IMR-90 (cell line): ENCODE results near the gene BBS5. TPM values are rescaled to one million over a fixed set of nuclear protein-coding genes. Genes with fewer than 3 reads are reported as not detected.

ENCODE experiments used
- ATAC-seq: fragments of 200-7000 bp; cut with Tn5 transposase; 2 replicates; pipeline ENCODE4 v1.9.1; 2020; ENCODE audit warnings: low read depth, mild to moderate bottlenecking, moderate library complexity
- BruUV-seq: library from RNA; stranded (reverse); fragments of 400-500 nt; replicated peaks from 2 replicates; lab custom pipeline; 2021; lab: Mats Ljungman, UMichigan
- CTCF ChIA-PET: fragments of 300-600 bp; formaldehyde crosslinking; extraction: SDS; loops from one replicate; lab custom pipeline; 2021; ENCODE audit warnings: antibody characterized with exemption; lab: Yijun Ruan, JAX
- POLR2A ChIA-PET: fragments of 300-600 bp; sonication (Branson Sonifier 250); formaldehyde crosslinking; loops from one replicate; lab custom pipeline; 2022; ENCODE audit warnings: antibody characterized with exemption; ENCODE audit not compliant: unreplicated experiment; lab: Charles Lee
- DNase-seq: peaks from one replicate; pipeline ENCODE4 v3.0.0; 2013
- H2AFZ ChIP-seq: replicated peaks from 2 replicates; pipeline ENCODE3; 2013; ENCODE audit warnings: low read length, mild to moderate bottlenecking; ENCODE audit not compliant: poor library complexity
- H2AK5ac ChIP-seq: 2 replicates; pipeline ENCODE4 v1.6.1; 2013; ENCODE audit warnings: low read depth, low read length, inconsistent platforms
- H2AK9ac ChIP-seq: replicated peaks from 2 replicates; pipeline ENCODE3; 2013; ENCODE audit warnings: mild to moderate bottlenecking, low read depth, low read length, moderate library complexity; ENCODE audit not compliant: poor library complexity
- H2BK120ac ChIP-seq: 2 replicates; pipeline ENCODE4 v1.6.1; 2013; ENCODE audit warnings: low read depth, low read length, inconsistent platforms
- H2BK15ac ChIP-seq: 3 replicates; pipeline ENCODE4 v1.6.1; 2013; ENCODE audit warnings: low read depth, low read length, inconsistent platforms
- H2BK20ac ChIP-seq: 2 replicates; pipeline ENCODE4 v1.6.1; 2013; ENCODE audit warnings: low read depth, mild to moderate bottlenecking, inconsistent platforms, low read length, moderate library complexity
- H2BK5ac ChIP-seq: 2 replicates; pipeline ENCODE4 v1.6.1; 2013; ENCODE audit warnings: mild to moderate bottlenecking, low read depth, low read length, inconsistent platforms; ENCODE audit not compliant: poor library complexity, severe bottlenecking
- H3K14ac ChIP-seq: replicated peaks from 2 replicates; pipeline ENCODE4 v1.6.1; 2013; ENCODE audit warnings: low read depth, low read length, inconsistent platforms
- H3K18ac ChIP-seq: 2 replicates; pipeline ENCODE4 v1.6.1; 2013; ENCODE audit warnings: low read depth, low read length, control low read depth
- H3K23ac ChIP-seq: 2 replicates; pipeline ENCODE4 v1.6.1; 2013; ENCODE audit warnings: low read depth, low read length, inconsistent platforms
- H3K27ac ChIP-seq: 2 replicates; pipeline ENCODE4 v1.5.1; 2013; ENCODE audit warnings: mild to moderate bottlenecking, control low read depth, low read length; ENCODE audit not compliant: insufficient read depth
- H3K27me3 ChIP-seq: 2 replicates; pipeline ENCODE4 v1.6.1; 2013; ENCODE audit warnings: low read length; ENCODE audit not compliant: control insufficient read depth, insufficient read depth
- H3K36me3 ChIP-seq: 2 replicates; pipeline ENCODE4 v1.6.1; 2013; ENCODE audit warnings: low read length, mixed read lengths; ENCODE audit not compliant: control insufficient read depth, insufficient read depth
- H3K4ac ChIP-seq: 2 replicates; pipeline ENCODE4 v1.6.1; 2013; ENCODE audit warnings: low read depth, low read length, inconsistent platforms
- H3K4me1 ChIP-seq: 2 replicates; pipeline ENCODE4 v1.6.1; 2013; ENCODE audit warnings: low read length, mixed read lengths; ENCODE audit not compliant: control insufficient read depth, insufficient read depth
- H3K4me2 ChIP-seq: 2 replicates; pipeline ENCODE4 v1.6.1; 2013; ENCODE audit warnings: low read depth, mild to moderate bottlenecking, control low read depth, low read length, moderate library complexity
- H3K4me3 ChIP-seq: 2 replicates; pipeline ENCODE4 v1.5.1; 2013; ENCODE audit warnings: low read depth, mild to moderate bottlenecking, control low read depth, low read length, moderate library complexity; ENCODE audit not compliant: insufficient read depth
- H3K56ac ChIP-seq: 2 replicates; pipeline ENCODE4 v1.6.1; 2013; ENCODE audit warnings: low read length, inconsistent platforms; ENCODE audit not compliant: insufficient read depth; ENCODE audit errors: extremely low read depth
- H3K79me1 ChIP-seq, 2 experiments: 2 replicates each; pipeline ENCODE4 v1.6.1; 2013; ENCODE audit warnings: low read length in 2 of 2, inconsistent platforms in 1 of 2, low read depth in 1 of 2
- H3K9ac ChIP-seq: 2 replicates; pipeline ENCODE4 v1.6.1; 2013; ENCODE audit warnings: low read depth, low read length, control low read depth
- H3K9me1 ChIP-seq: 2 replicates; pipeline ENCODE4 v1.6.1; 2013; ENCODE audit warnings: low read length, inconsistent platforms; ENCODE audit not compliant: insufficient read depth
- H3K9me3 ChIP-seq: 2 replicates; pipeline ENCODE4 v1.6.1; 2013; ENCODE audit warnings: low read length; ENCODE audit not compliant: control insufficient read depth, insufficient read depth
- H4K20me1 ChIP-seq: 2 replicates; pipeline ENCODE4 v1.6.1; 2013; ENCODE audit warnings: low read length, inconsistent platforms; ENCODE audit not compliant: insufficient read depth
- H4K5ac ChIP-seq: 2 replicates; pipeline ENCODE4 v1.6.1; 2013; ENCODE audit warnings: mild to moderate bottlenecking, low read depth, low read length, control low read depth
- H4K8ac ChIP-seq, 2 experiments: 2 replicates each; pipeline ENCODE4 v1.6.1; 2013; ENCODE audit warnings: low read depth in 2 of 2, low read length in 2 of 2, control low read depth in 1 of 2, inconsistent platforms in 1 of 2
- H4K91ac ChIP-seq: 2 replicates; pipeline ENCODE4 v1.6.1; 2013; ENCODE audit warnings: low read depth, low read length, inconsistent platforms; ENCODE audit not compliant: insufficient read depth
- BHLHE40 ChIP-seq: fragments of 150-350 bp; IDR thresholded peaks from 2 replicates; pipeline ENCODE4 v1.6.1; 2016; ENCODE audit warnings: mild to moderate bottlenecking, low read depth, low read length
- CEBPB ChIP-seq: IDR thresholded peaks from 2 replicates; pipeline ENCODE4 v1.6.1; 2012; ENCODE audit warnings: low read depth, low read length, improper control_type of control experiment
- CHD1 ChIP-seq: IDR thresholded peaks from 2 replicates; pipeline ENCODE4 v1.6.1; 2012; ENCODE audit warnings: low read depth, low read length, improper control_type of control experiment
- CTCF ChIP-seq: conservative IDR thresholded peaks from 2 replicates; pipeline ENCODE4 v1.5.1; 2012; ENCODE audit warnings: mild to moderate bottlenecking, low read depth, low read length, improper control_type of control experiment
- ELK1 ChIP-seq: fragments of 150-350 bp; IDR thresholded peaks from 2 replicates; pipeline ENCODE4 v1.6.1; 2016; ENCODE audit warnings: low read depth, mild to moderate bottlenecking, low read length, moderate library complexity, borderline replicate concordance
- FOS ChIP-seq: fragments of 150-350 bp; IDR thresholded peaks from 2 replicates; pipeline ENCODE4 v1.6.1; 2016; ENCODE audit warnings: low read depth, low read length
- MAFK ChIP-seq: IDR thresholded peaks from 2 replicates; pipeline ENCODE4 v1.6.1; 2012; ENCODE audit warnings: low read depth, low read length, improper control_type of control experiment
- MAZ ChIP-seq: IDR thresholded peaks from 2 replicates; pipeline ENCODE4 v1.6.1; 2012; ENCODE audit warnings: low read depth, mild to moderate bottlenecking, low read length, improper control_type of control experiment, moderate library complexity, borderline replicate concordance
- MXI1 ChIP-seq: IDR thresholded peaks from 2 replicates; pipeline ENCODE4 v1.6.1; 2012; ENCODE audit warnings: low read depth, mild to moderate bottlenecking, low read length, moderate library complexity, borderline replicate concordance
- NFE2L2 ChIP-seq: fragments of 150-350 bp; IDR thresholded peaks from 2 replicates; pipeline ENCODE4 v1.6.1; 2016; ENCODE audit warnings: low read depth, mild to moderate bottlenecking, low read length
- POLR2A ChIP-seq: IDR thresholded peaks from 2 replicates; pipeline ENCODE4 v1.6.1; 2012; ENCODE audit warnings: mild to moderate bottlenecking, low read depth, low read length
- RAD21 ChIP-seq: IDR thresholded peaks from 2 replicates; pipeline ENCODE4 v1.6.1; 2012; ENCODE audit warnings: low read length, improper control_type of control experiment
- RCOR1 ChIP-seq: IDR thresholded peaks from 2 replicates; pipeline ENCODE4 v1.6.1; 2012; ENCODE audit warnings: mild to moderate bottlenecking, low read length, improper control_type of control experiment; ENCODE audit not compliant: insufficient replicate concordance
- RFX5 ChIP-seq: IDR thresholded peaks from 2 replicates; pipeline ENCODE4 v1.8.0; 2012; ENCODE audit warnings: low read depth, mild to moderate bottlenecking, low read length, moderate library complexity
- SMC3 ChIP-seq: fragments of 150-350 bp; IDR thresholded peaks from 2 replicates; pipeline ENCODE4 v1.6.1; 2016; ENCODE audit warnings: low read depth, mild to moderate bottlenecking, antibody characterized with exemption, low read length, moderate library complexity
- USF2 ChIP-seq: fragments of 150-350 bp; IDR thresholded peaks from 2 replicates; pipeline ENCODE4 v1.6.1; 2017; ENCODE audit warnings: mild to moderate bottlenecking, antibody characterized with exemption, low read length, low read depth
- dilution Hi-C: fragments of 300-500 bp; cut with HindIII; formaldehyde crosslinking; loops from one replicate; pipeline ENCODE4 v1.14.3; 2018; ENCODE audit warnings: low sequenced_read_pairs; ENCODE audit not compliant: unreplicated experiment
- in situ Hi-C: fragments of 300-500 bp; cut with MboI; formaldehyde crosslinking; loops from 3 replicates; pipeline ENCODE4 v1.14.3; 2019; ENCODE audit warnings: low sequenced_read_pairs, inconsistent platforms, mixed read lengths
- intact Hi-C: fragments of 100-400 bp; cut with micrococcal nuclease; formaldehyde crosslinking; loops from 2 replicates; pipeline ENCODE4 v1.10.0; 2022
- polyA plus RNA-seq, 3 experiments: library from polyadenylated mRNA; depleted of rRNA; stranded (reverse); fragments of >200 nt; gene quantifications; 2 replicates each; pipeline ENCODE4 v1.2.3, GENCODE V29; 2012; ENCODE audit warnings: low replicate concordance in 1 of 3
- total RNA-seq: library from RNA; depleted of rRNA; stranded (reverse); fragments of >200 nt; gene quantifications from 2 replicates; pipeline ENCODE4 v1.2.3, GENCODE V29; 2012

BBS5 gene
- total and polyA plus RNA-seq, 2 of the 4 experiments (the other 2 are of a cell fraction) = 1.4 to 4.1 TPM

- ATAC-seq = no peak
- H2BK5ac ChIP-seq = no peak overlapping the region
- no peak overlapping the region for H2BK15ac ChIP-seq
- H3K9me1 ChIP-seq = no peaks in the 10 kb centered on the region
- H3K23ac ChIP-seq = no peak overlapping the region
- in situ Hi-C loops (no loop called here), intact Hi-C loops (no loop called here), dilution Hi-C loops (no loop called here)
- no peak overlapping the region for H2BK120ac ChIP-seq
- H3K4me1 ChIP-seq = no peaks in the 10 kb centered on the region
- no peak overlapping the region for H3K27ac ChIP-seq
- ChIA-PET CTCF (interaction anchor here (1.6 kb wide), 1 partner anchor 11 kb away, joined by 4 read pairs; no protein-coding TSS in a partner anchor), POLR2A (no interaction called here)
- no peak overlapping the region for H3K9ac ChIP-seq
- no peak for DNase-seq
- no peak overlapping the region for H4K8ac ChIP-seq
- H2BK20ac ChIP-seq = no peak overlapping the region
- H4K5ac ChIP-seq = no peak overlapping the region
- H4K20me1 ChIP-seq = no peaks in the 10 kb centered on the region
- no peak overlapping the region for H2AFZ ChIP-seq
- H3K56ac ChIP-seq = no peak overlapping the region
- TF ChIP-seq RAD21 (no peak), NFE2L2 (no peak), RCOR1 (no peak), SMC3 (no peak), RFX5 (no peak), CEBPB (no peak), ELK1 (no peak), MAZ (no peak), USF2 (no peak), CTCF (no peak), BHLHE40 (no peak), CHD1 (no peak), MXI1 (no peak), FOS (no peak), MAFK (no peak), POLR2A (no peak)
- no peak overlapping the region for H2AK5ac ChIP-seq
- no peak overlapping the region for H3K18ac ChIP-seq
- no peak overlapping the region for H3K4me2 ChIP-seq
- no peaks in the 10 kb centered on the region for H3K9me3 ChIP-seq
- peaks cover 3% of the 10 kb centered on the region; the same call in 1 of the 2 replicates for H3K36me3 ChIP-seq
- H3K14ac ChIP-seq = no peak overlapping the region
- no peak overlapping the region for H3K4ac ChIP-seq
- no TSS peak for BruUV-seq
- no peaks in the 10 kb centered on the region for H3K79me1 ChIP-seq
- H3K4me3 ChIP-seq = no peak overlapping the region
- no peaks in the 10 kb centered on the region for H3K27me3 ChIP-seq
- no peak overlapping the region for H2AK9ac ChIP-seq
- H4K91ac ChIP-seq = no peak overlapping the region
Observed at GRCh38 chr2:169491378-169491777, 12.1 kb downstream of the BBS5 start.
